Heart left ventricle (tissue), 16 donors: ENCODE data around the gene EVC2. TPM values are rescaled to one million over a fixed set of nuclear protein-coding genes. Genes with fewer than 3 reads are reported as not detected.

ENCODE experiments used
- ATAC-seq, 4 donors: fragments of 200-7000 bp; cut with Tn5 transposase; one replicate each; pipeline ENCODE4 v1.9.1; 2020 to 2022; ENCODE audit warnings: moderate library complexity in 4 of 4, mild to moderate bottlenecking in 3 of 4, moderate number of reproducible peaks in 1 of 4
- DNase-seq, 5 donors: peaks; one replicate each; pipeline ENCODE4 v3.0.0-alpha.2; 2020
- H3K27ac ChIP-seq, 12 donors: fragments of 200-600 bp; sonication (generic) in 4 of 12; one replicate each; pipeline versions ENCODE4 v1.5.0 to v1.8.0; 2016 to 2022; ENCODE audit warnings: mild to moderate bottlenecking in 2 of 12
- H3K27me3 ChIP-seq, 9 donors: fragments of 200-600 bp; sonication (generic) in 2 of 9; one replicate each; pipeline versions ENCODE4 v1.5.1 to v1.8.0; 2016 to 2022; ENCODE audit warnings: mild to moderate bottlenecking in 3 of 9
- H3K36me3 ChIP-seq, 9 donors: fragments of 200-600 bp; sonication (generic) in 2 of 9; one replicate each; pipeline versions ENCODE4 v1.5.0 to v1.8.0; 2018 to 2022; ENCODE audit warnings: mild to moderate bottlenecking in 2 of 9
- H3K4me1 ChIP-seq, 12 donors: fragments of 200-600 bp; sonication (generic) in 4 of 12; one replicate each; pipeline versions ENCODE4 v1.5.0 to v1.8.0; 2016 to 2022; ENCODE audit warnings: mild to moderate bottlenecking in 3 of 12
- H3K4me3 ChIP-seq, 12 donors: fragments of 200-600 bp; sonication (generic) in 4 of 12; one replicate each; pipeline versions ENCODE4 v1.5.0 to v1.8.0; 2017 to 2022; ENCODE audit warnings: mild to moderate bottlenecking in 9 of 12, moderate library complexity in 4 of 12
- H3K9me3 ChIP-seq, 12 donors: fragments of 200-600 bp; sonication (generic) in 4 of 12; one replicate each; pipeline versions ENCODE4 v1.5.0 to v1.8.0; 2016 to 2022; ENCODE audit warnings: mild to moderate bottlenecking in 1 of 12
- CTCF ChIP-seq, 12 donors: fragments of 200-600 bp; sonication (generic) in 4 of 12; IDR thresholded peaks; one replicate each; pipeline versions ENCODE4 v1.5.0 to v1.8.0; 2018 to 2022; ENCODE audit warnings: antibody characterized with exemption in 12 of 12, mild to moderate bottlenecking in 5 of 12
- POLR2A ChIP-seq, 2 donors: fragments of 450-650 bp; IDR thresholded peaks; one replicate each; pipeline ENCODE4 v1.6.1; 2017; ENCODE audit warnings: antibody characterized with exemption in 2 of 2, mild to moderate bottlenecking in 2 of 2, moderate library complexity in 2 of 2
- WGBS, 4 donors: extraction: QIAGEN DNeasy Blood & Tissue Kit in 2 of 4; methylation state at CpG; one replicate each; pipeline versions ENCODE4 v1.1.5 to v1.1.7; 2013 to 2018; 5-methylcytosine and 5-hydroxymethylcytosine counted together
- intact Hi-C, 10 donors: fragments of 100-400 bp; cut with DNase I; formaldehyde crosslinking; loops; one replicate each; pipeline versions ENCODE4 v1.11.1 to v1.14.2; 2022
- polyA plus RNA-seq, 2 donors: library from polyadenylated mRNA; stranded (reverse); fragments of 200-250 nt; gene quantifications; one replicate each; pipeline ENCODE4 v1.2.3, GENCODE V29; 2013
- total RNA-seq, 9 donors: library from RNA; depleted of rRNA in 2 of 9; stranded (reverse); fragments of >200 nt in 2 of 9; fragmentation: NEBNext Ultra II Directional in 3 of 9; extraction: Animal tissue kit (Norgen Biotek cat#: 25700) in 3 of 9; gene quantifications; one replicate each; pipeline versions ENCODE4 v1.1.0 to v1.2.4, GENCODE V29; 2016 to 2023
- donor health status: ischemic (EF 13 %, LVEDD 7.1; RV severe dilation, severe dysfunction).
- donor health status: healthy with polysubstance abuse.
- donor health status: DM: no; HTN: yes; CAD: no.
- donor health status: DM: no; HTN: no; CAD: no.
- donor health status: ischemic (EF 25% LVEDD 6.9; RV normal size, moderate dysfunction).
- donor health status: ischemic (EF 25% LVEDD 5.7; RV mildly dilated, moderate dysfunction).
- donor health status: healthy.
- donor health status: DM: yes; HTN: yes; CAD: no.
- donor health status: ischemic (EF 35%, LVEDD 5.7; RV mildly dilated, moderate dysfunction).
- donor health status: nonischemic (EF 11% LVEDD 7.7; RV severe dilation, severe dysfunction).
- donor health status: DM: yes; HTN: yes; CAD: no.
- donor health status: PGD.
- donor health status: ischemic (EF 29% LVEDD 5.4; RV normal size, mild dysfunction).
- donor health status: nonischemic (EF 23%, LVEDD 6.1; RV moderate dilation, normal function).

Gene EVC2
- total and polyA plus RNA-seq, 11 donors: 0.46 to 3.1 (median 0.95) TPM

GRCh38 chr4:5685296-5685695 is 23.1 kb downstream of the EVC2 start:
- ATAC-seq (no peak), DNase-seq (no peak)
- WGBS, 4 donors: 95 to 96% (median 96%) methylated on average over 8 to 9 of the region's 9 CpGs
- no peaks in the 10 kb centered on the region for H3K4me1 ChIP-seq
- H3K36me3 ChIP-seq: peaks cover 0 to 80% (median 11%) of the 10 kb centered on the region in 9 donors
- no peak overlapping the region for H3K27ac ChIP-seq
- H3K9me3 ChIP-seq: peaks cover 0 to 4% (median 0%) of the 10 kb centered on the region in 12 donors
- no peak for TF ChIP-seq POLR2A (IDR thresholded peaks at IDR 0.05)
- TF ChIP-seq CTCF (IDR thresholded peaks at IDR 0.05): no peak
- no peak overlapping the region for H3K4me3 ChIP-seq
- H3K27me3 ChIP-seq: no peaks in the 10 kb centered on the region
- intact Hi-C loops: no loop called here

- H3K4me3 ChIP-seq: no peak overlapping the region
- H3K27me3 ChIP-seq: no peaks in the 10 kb centered on the region
- WGBS, 4 donors: 65 to 70% (median 68%) methylated on average over 10 of the region's 10 CpGs
- DNase-seq (peak in 2 of 5 donors; percentile 35 to 43), ATAC-seq (peak in 3 of 4 donors; percentile 48 to 75 (median 57))
- peaks cover 0 to 4% (median 0%) of the 10 kb centered on the region in 12 donors for H3K9me3 ChIP-seq
- intact Hi-C loops: no loop called here
- TF ChIP-seq CTCF (IDR thresholded peaks at IDR 0.05) (no peak), POLR2A (IDR thresholded peaks at IDR 0.05) (no peak)
- H3K36me3 ChIP-seq: peaks cover 0 to 80% (median 14%) of the 10 kb centered on the region in 9 donors
- no peaks in the 10 kb centered on the region for H3K4me1 ChIP-seq
- H3K27ac ChIP-seq: no peak overlapping the region
Measured at GRCh38 chr4:5683566-5683965, 24.8 kb downstream of the EVC2 start.

- ATAC-seq (no peak), DNase-seq (no peak)
- Histone ChIP-seq H3K27ac (no peak overlapping the region), H3K27me3 (no peaks in the 10 kb centered on the region), H3K9me3 (no peaks in the 10 kb centered on the region), H3K36me3 (peaks cover 0 to 61% (median 10%) of the 10 kb centered on the region in 9 donors), H3K4me3 (no peak overlapping the region), H3K4me1 (no peaks in the 10 kb centered on the region)
- intact Hi-C loops: no loop called here
- TF ChIP-seq POLR2A (IDR thresholded peaks at IDR 0.05): no peak
- TF ChIP-seq CTCF (IDR thresholded peaks at IDR 0.05): no peak
- 88 to 94% (median 91%) methylated on average over 10 of the region's 10 CpGs for WGBS, 4 donors
Measured at GRCh38 chr4:5678977-5679376, 29.4 kb downstream of the EVC2 start.

GRCh38 chr4:5676763-5677162 is 31.6 kb downstream of the EVC2 start:
- TF ChIP-seq CTCF (IDR thresholded peaks at IDR 0.05) (no peak), POLR2A (IDR thresholded peaks at IDR 0.05) (no peak)
- H3K4me3 ChIP-seq: no peak overlapping the region
- no peak overlapping the region for H3K27ac ChIP-seq
- no peaks in the 10 kb centered on the region for H3K9me3 ChIP-seq
- WGBS, 4 donors: 89 to 96% (median 93%) methylated on average over 8 of the region's 8 CpGs
- H3K36me3 ChIP-seq: peaks cover 0 to 60% (median 10%) of the 10 kb centered on the region in 9 donors
- ATAC-seq (no peak), DNase-seq (no peak)
- H3K4me1 ChIP-seq: no peaks in the 10 kb centered on the region
- intact Hi-C loops: no loop called here
- H3K27me3 ChIP-seq: no peaks in the 10 kb centered on the region
